ENCODE data around the gene GCG.

The GCG gene

GRCh38 chr2:162149466-162149865 is 2.6 kb downstream of the GCG start:
- no peak for DNase-seq (ENCODE audit: low spot score)

DNA sequence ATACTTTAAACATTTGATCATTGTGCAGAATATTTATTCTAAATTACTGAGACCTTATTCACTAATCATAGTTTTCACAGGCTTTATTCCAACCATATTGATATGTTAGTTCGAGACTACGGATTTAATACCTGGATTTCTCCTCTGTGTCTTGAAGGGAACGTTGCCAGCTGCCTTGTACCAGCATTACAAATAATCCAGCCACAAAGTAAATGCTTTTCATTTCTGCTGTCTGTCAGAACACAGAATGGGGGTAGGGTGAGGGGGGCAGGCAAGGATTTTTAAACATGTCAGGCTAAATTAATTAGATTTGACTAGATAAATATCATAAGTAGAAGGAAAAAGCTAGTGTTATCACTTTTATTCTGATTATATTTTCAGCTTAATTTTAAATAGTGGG is 3.1 kb downstream of the GCG start:
- no peak for DNase-seq (ENCODE audit: low spot score)

- no peak for DNase-seq (ENCODE audit: low spot score)
Measured at GRCh38 chr2:162143969-162144368, 8.1 kb downstream of the GCG start.

- no peak for DNase-seq (ENCODE audit: low spot score)
Measured at GRCh38 chr2:162138310-162138709, 13.7 kb downstream of the GCG start.

DNA sequence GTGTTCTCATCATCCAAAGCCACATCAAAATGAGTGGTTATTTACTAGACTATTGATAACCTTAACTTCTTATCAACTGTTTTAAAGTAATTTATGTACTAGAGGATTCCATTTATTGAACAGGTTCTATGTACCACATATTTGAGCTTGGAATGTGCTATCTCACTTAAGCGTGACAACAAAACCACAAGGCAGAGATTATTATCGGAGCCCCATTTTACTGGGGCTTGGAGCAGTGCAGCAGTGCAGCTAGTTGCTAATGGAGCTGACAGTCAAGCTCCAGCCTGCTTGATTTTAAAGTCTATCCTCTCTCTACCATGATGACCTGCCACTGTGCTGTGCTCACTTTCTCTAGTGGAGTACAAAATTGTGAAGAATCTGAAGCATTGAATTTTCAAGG is 24.6 kb downstream of the GCG start:
- no peak for DNase-seq (ENCODE audit: low spot score)

DNA sequence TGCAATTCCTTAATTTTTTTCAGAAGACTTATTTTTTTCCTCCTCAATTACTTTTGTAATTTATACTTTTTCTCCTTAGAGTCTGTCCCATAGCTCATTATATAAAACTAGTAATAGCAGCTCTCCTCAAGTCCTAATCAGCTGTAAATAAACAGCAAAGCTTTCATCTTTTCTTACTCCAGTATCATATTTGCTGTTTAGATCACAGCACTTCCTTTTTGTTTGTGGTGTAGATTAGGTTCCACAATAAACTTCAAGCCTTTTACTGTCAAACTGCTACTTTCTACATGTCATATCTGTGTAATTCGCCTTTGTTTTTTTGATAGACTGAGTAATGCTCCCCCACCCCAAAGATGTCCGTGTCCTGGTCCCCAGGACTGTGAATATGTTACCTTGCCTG is 25.5 kb downstream of the GCG start:
- DNase-seq (ENCODE audit: low spot score), result no peak

GRCh38 chr2:162126111-162126519 is 25.9 kb downstream of the GCG start:
- peak; percentile 41 for DNase-seq (ENCODE audit: low spot score)

GRCh38 chr2:162125138-162125537 is 26.9 kb downstream of the GCG start:
- no peak for DNase-seq (ENCODE audit: low spot score)

- DNase-seq (ENCODE audit: low spot score), result peak; percentile 74
Measured at GRCh38 chr2:162123806-162124758, 28.0 kb downstream of the GCG start.

DNA sequence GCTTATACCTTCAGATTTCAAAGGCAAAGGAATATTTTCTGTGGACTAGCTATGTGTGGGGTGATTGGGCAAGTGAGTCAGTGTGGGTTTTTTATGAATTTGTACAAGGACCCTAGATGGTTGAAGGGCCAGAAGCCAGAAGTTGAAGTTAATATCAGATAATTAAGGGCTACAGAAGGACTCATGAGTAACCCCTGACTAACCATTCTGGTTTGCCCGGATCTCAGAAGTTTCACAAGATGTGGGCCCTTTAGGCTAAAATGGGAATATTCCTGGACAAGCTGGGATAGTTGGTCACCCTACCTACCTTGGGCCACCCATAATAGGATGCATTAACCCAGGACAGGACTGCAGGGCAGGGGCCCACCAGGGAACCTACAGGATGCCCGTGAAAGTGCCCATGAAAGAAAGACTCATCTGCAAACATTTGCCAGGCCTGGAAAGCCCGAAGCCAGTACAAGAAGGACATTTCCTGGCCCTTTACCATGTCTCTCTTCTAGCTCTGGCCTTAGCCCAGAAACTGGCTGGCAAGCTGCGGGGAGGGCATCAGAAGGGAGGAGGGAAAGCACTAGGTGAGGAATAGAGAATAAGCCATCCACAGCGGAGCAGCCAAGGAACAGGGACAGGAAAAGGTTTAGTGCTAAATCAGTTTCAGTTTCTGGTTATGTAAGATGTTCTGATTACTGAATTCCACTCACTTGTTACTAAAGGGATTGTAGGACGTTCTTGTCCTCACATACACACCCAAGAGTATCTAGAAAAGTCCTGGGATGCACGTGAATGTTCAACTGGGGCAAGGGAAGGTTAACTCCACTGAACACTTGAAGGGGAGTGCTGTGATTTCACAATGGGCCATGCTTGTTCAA is 33.6 kb downstream of the GCG start:
- DNase-seq (ENCODE audit: low spot score), result no peak

DNA sequence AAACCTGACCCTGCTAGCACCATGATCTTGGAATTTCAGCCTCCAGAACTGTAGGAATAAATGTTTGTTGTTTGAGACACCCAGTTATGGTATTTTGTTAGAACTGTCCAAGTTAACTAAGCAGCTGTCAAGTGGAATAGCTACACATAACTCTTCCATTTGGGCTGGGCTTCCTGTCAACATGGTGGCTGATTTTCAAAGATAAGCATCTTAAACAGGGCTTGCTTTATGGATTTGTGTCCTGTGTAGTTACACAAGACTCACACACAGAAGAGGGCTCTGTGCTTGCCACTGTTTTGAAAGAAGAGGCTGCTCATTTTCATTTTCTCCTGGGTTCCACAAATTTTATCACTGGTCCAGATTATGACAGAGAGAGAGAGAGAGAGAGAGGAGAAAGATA is 35.7 kb downstream of the GCG start:
- DNase-seq (ENCODE audit: low spot score), result no peak

- no peak for DNase-seq (ENCODE audit: low spot score)
Measured at GRCh38 chr2:162115076-162115475, 37.0 kb downstream of the GCG start.

DNA sequence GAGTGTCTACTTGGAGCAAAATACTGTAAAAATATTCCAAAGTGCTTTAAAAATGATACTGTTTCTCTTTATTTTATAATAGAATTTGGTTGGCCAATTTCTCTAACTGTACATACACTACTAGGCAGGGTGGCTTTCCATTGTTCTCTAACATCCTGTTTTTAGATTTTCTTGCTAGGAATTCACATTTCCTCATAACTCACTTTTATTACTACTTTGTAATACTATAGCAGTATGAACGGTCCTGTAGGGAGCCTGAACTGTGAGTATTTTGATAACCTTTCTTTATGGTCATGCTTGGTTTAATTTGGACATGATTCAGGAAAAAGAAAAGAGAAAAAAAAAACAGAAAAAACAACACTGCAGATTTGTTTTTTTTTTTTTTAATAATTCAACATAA is 37.8 kb downstream of the GCG start:
- peak; percentile 42 for DNase-seq (ENCODE audit: low spot score)

DNA sequence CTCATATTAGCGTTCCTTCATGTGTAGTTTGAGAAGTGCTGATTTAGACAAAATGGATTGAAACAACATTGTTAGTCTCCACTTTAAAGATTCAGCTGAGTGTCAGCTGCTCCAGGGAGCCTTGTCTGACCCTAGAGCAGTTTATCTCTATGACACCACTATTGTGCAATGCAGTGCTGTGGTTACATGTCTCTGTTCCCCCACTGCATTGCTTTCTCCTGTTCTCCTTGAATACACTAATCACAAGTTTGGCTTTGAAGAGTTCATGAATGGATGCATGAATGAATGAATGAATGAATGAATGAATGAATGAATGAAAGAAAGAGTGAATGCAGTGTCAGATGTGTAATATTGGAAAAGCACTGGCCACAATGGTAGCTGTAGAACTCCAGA is 38.3 kb downstream of the GCG start:
- DNase-seq (ENCODE audit: low spot score), result no peak

DNA sequence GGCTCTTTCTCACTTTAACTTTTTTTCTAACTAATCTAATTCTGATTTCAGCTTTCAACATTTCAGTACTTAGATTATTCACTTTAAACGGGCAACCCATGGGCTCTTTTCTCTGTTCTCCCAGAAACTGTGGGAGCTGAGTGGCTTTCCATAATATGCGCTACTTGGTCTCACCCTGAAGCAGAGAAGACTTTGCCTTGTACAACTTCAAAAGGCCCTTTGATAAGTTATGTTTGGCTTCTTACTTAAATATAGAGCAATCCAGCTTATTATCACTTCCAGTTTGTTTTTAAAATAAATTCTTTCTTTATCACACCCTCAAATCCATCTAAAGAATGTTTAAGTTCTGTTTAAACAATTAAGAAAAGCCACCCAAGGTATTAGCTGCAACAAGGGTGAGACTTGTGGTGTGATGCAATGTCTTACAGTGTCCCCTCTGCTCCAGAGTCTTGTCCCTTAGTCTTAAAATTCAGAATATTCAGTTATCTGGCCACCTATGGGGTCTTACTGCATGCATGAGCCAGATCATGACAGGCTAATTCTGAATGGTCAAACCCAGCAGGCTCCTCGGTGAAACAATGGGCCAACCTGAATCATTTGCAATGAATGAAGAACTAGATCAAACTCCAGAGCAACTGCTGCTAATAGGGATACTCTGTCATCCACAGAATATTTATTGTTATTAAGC is 38.8 kb downstream of the GCG start:
- DNase-seq (ENCODE audit: low spot score), result no peak

DNA sequence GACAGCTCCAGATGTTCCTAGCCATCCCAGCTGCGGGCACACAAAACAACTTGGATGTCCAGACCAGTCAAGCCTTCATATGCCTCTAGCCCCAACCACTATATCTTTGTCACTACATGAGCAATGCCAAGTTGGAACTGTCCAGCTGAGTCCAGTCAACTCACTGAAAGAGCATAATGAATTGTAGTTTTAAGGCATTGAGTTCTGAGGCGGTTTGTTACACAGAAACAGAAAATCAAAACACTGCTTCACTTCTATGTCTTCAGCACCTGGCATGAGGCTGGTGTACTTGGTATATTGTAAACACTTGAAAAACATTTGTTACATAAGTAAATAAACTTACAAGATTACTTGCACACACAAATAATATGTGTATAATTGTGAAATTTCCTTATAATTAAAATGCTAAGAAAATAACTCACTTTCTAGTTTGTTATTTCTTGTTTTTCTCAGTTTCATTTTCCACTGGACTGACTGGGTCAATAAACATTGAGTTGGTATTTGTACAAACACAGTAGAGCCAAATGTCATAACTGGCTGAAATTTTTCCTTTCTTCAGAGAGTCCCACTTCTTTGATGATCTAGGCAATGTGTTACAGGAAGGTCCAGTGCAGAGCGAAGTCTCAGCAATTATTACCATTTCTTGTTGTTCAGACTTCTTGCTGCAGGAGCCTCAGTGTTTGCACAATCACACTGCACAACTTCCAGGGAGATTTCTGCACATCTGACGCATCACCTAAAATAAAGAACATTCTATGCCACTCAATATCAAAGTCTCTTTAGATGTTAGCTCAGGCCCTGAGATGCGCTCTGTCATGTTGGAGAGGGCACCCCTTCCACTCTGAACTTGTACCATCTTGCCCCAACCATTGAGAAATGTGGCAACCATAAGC is 39.8 kb downstream of the GCG start:
- DNase-seq (ENCODE audit: low spot score), result no peak

DNA sequence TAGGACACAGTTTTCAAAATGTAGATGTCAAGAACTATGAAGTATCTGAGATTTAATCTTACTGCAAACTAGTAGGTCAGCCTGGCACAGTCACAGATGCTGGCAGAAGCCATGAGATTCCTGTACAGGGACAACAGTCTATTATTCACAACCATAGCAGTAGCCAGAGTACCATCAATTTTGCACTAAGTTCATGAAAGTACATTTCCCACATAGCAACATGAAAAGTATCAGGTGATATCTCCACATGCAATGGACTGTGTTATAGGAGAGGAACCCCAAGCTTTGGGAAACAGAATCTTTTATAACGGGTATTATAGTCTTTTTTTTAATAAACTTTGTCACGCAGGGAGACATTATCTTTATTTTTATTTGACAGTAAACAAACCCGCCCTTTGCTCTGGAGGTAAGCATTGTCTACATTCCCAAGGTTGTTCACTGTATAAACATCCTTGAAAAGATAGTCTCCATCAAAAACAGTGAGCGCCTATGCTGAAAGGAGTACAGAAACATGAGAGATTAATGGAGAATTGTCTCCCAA is 44.6 kb downstream of the GCG start:
- DNase-seq (ENCODE audit: low spot score), result no peak

GRCh38 chr2:162106746-162107145 is 45.3 kb downstream of the GCG start:
- DNase-seq (ENCODE audit: low spot score), result no peak

- DNase-seq (ENCODE audit: low spot score), result no peak
Measured at GRCh38 chr2:162106146-162106551, 45.9 kb downstream of the GCG start.

DNA sequence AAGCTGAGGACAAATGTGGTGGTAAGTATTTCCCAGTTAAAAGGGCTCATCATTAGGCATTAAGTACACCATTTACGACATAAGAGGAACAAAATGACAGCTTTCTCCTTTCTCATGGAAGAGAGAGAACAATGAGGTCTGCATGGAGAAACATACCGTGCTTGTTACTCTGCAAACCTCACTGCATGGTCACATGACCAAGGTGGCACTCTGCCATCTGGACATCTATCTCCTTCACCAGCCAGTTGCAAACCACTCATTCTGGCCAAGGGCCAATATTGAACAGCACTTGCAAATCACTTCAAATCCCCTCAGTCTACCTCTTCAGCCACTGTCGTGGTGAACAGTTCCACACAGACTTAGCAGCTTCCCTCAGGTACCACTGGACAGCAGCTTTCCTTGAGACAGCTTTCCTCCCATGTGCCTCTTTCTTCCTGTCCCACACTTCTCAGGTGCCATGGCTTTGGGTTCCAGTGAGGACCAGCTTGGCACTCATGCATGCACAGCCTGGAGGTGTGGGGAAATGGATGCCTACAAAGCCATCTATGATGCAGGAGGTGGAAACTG is 48.5 kb downstream of the GCG start:
- no peak for DNase-seq (ENCODE audit: low spot score)

GRCh38 chr2:162100579-162100978 is 51.5 kb downstream of the GCG start:
- DNase-seq (ENCODE audit: low spot score), result no peak

Measured in kidney capillary endothelial cell (primary cell).